ENCODE data around the gene PUS10. TPM values are rescaled to one million over a fixed set of nuclear protein-coding genes. Genes with fewer than 3 reads are reported as not detected.

PUS10 gene
- polyA plus RNA-seq (3.3 to 4.8 TPM (median 4.8 TPM) in 3 replicates), polyA minus RNA-seq (3.0 to 5.0 TPM (median 4.3 TPM) in 3 replicates)
- polyA plus RNA-seq (2011; ENCODE audit: low read depth): 5.6 TPM
- polyA plus RNA-seq (2011; cell fraction: cytosol; rRNA removed): 2.2 and 3.7 TPM in 2 replicates
- polyA plus RNA-seq (2011; cell fraction: nucleus; rRNA removed): 5.6 and 7.9 TPM in 2 replicates
- polyA plus RNA-seq (2012; ENCODE audit: low replicate concordance): 3.1 and 5.1 TPM in 2 replicates
- polyA minus RNA-seq (2011; cell fraction: cytosol; rRNA and poly(A)+ RNA removed): 4.6 TPM
- polyA minus RNA-seq (2011; cell fraction: nucleus; rRNA and poly(A)+ RNA removed): 3.3 and 4.2 TPM in 2 replicates

GRCh38 chr2:61017556-61018317 lies at the start of gene PUS10, which contains the start of gene PEX13:
Gene PUS10 (minus strand): TSS chr2:61018255. CDS start chr2:61011890, 6,365 bp downstream.
Gene PEX13 (plus strand): TSS chr2:61017720. CDS start chr2:61017760, 40 bp downstream.
- peaks cover 4 to 5% of the 10 kb centered on the region in 2 experiments for H3K36me3 ChIP-seq (ENCODE audit: control insufficient read depth in 2 of 2, extremely low read depth in 1 of 2, insufficient read depth in 2 of 2, low read length in 2 of 2)
- peaks cover 52% of the 10 kb centered on the region for H3K79me2 ChIP-seq (ENCODE audit: control insufficient read depth, insufficient read depth, low read length)
- peak within 1 kb of the TSS; percentile 81 to 100 (median 97) for H3K4me3 ChIP-seq (ENCODE audit: control insufficient read depth in 2 of 3, extremely low read depth in 1 of 3, insufficient read depth in 2 of 3, low read depth in 1 of 3, low read length in 3 of 3)
- no peaks in the 10 kb centered on the region for H3K9me3 ChIP-seq (ENCODE audit: control insufficient read depth, low read depth, low read length)
- TF ChIP-seq EZH2 (IDR thresholded peaks at IDR 0.05; ENCODE audit: low read length): no peak
- no peak for TF ChIP-seq CTCF (optimal IDR thresholded peaks at IDR 0.05 in 1 of 3, IDR thresholded peaks at IDR 0.05 in 1 of 3, conservative IDR thresholded peaks at IDR 0.05 in 1 of 3; ENCODE audit: extremely low read depth in 1 of 3, insufficient read depth in 2 of 3, low read length in 3 of 3)
- no peak for FAIRE-seq
- peak within 1 kb of the TSS; percentile 87 for H3K4me2 ChIP-seq (ENCODE audit: control insufficient read depth, extremely low read depth, insufficient read depth, low read depth, low read length)
- no peaks in the 10 kb centered on the region for H3K9me1 ChIP-seq (ENCODE audit: control insufficient read depth, extremely low read depth, insufficient read depth, low read length)
- H3K27ac ChIP-seq (ENCODE audit: control insufficient read depth, insufficient read depth, low read length): peak within 1 kb of the TSS; percentile 99
- H3K27me3 ChIP-seq (ENCODE audit: control insufficient read depth, extremely low read depth, insufficient read depth, low read length): no peaks in the 10 kb centered on the region
- H4K20me1 ChIP-seq (ENCODE audit: control insufficient read depth, extremely low read depth, insufficient read depth, low read length): no peaks in the 10 kb centered on the region
- peak within 1 kb of the TSS; percentile 100 for H3K9ac ChIP-seq (ENCODE audit: control insufficient read depth, extremely low read depth, insufficient read depth, low read length)
- H3K4me1 ChIP-seq (ENCODE audit: control insufficient read depth, extremely low read depth, insufficient read depth, low read length): peaks cover 22% of the 10 kb centered on the region
- dilution Hi-C loops (cut with MboI; ENCODE audit: extremely low pct_ligation_motif_present, low sequenced_read_pairs): no loop called here
- H2AFZ ChIP-seq (ENCODE audit: control insufficient read depth, low read length): peak within 1 kb of the TSS; percentile 97
- DNase-seq (ENCODE audit: low read depth, low spot score): no peak

- peaks cover 6% of the 10 kb centered on the region for H3K4me1 ChIP-seq (ENCODE audit: control insufficient read depth, extremely low read depth, insufficient read depth, low read length)
- peaks cover 10% of the 10 kb centered on the region for H3K79me2 ChIP-seq (ENCODE audit: control insufficient read depth, insufficient read depth, low read length)
- H3K9me1 ChIP-seq (ENCODE audit: control insufficient read depth, extremely low read depth, insufficient read depth, low read length): no peaks in the 10 kb centered on the region
- FAIRE-seq (no peak), DNase-seq (ENCODE audit: low read depth, low spot score) (no peak)
- peak within 1 kb of the TSS; percentile 53 for H3K27ac ChIP-seq (ENCODE audit: control insufficient read depth, insufficient read depth, low read length)
- TF ChIP-seq CTCF (optimal IDR thresholded peaks at IDR 0.05 in 1 of 3, IDR thresholded peaks at IDR 0.05 in 1 of 3, conservative IDR thresholded peaks at IDR 0.05 in 1 of 3; ENCODE audit: extremely low read depth in 1 of 3, insufficient read depth in 2 of 3, low read length in 3 of 3): no peak
- TF ChIP-seq EZH2 (IDR thresholded peaks at IDR 0.05; ENCODE audit: low read length): no peak
- H3K36me3 ChIP-seq (ENCODE audit: control insufficient read depth in 2 of 2, extremely low read depth in 1 of 2, insufficient read depth in 2 of 2, low read length in 2 of 2): peaks cover 2 to 3% of the 10 kb centered on the region in 2 experiments
- peak within 1 kb of the TSS; percentile 79 for H3K9ac ChIP-seq (ENCODE audit: control insufficient read depth, extremely low read depth, insufficient read depth, low read length)
- no peaks in the 10 kb centered on the region for H3K27me3 ChIP-seq (ENCODE audit: control insufficient read depth, extremely low read depth, insufficient read depth, low read length)
- H3K4me2 ChIP-seq (ENCODE audit: control insufficient read depth, extremely low read depth, insufficient read depth, low read depth, low read length): peak within 1 kb of the TSS; percentile 99
- H3K9me3 ChIP-seq (ENCODE audit: control insufficient read depth, low read depth, low read length): no peaks in the 10 kb centered on the region
- H4K20me1 ChIP-seq (ENCODE audit: control insufficient read depth, extremely low read depth, insufficient read depth, low read length): no peaks in the 10 kb centered on the region
- peak within 1 kb of the TSS; percentile 98 for H2AFZ ChIP-seq (ENCODE audit: control insufficient read depth, low read length)
- peak within 1 kb of the TSS; percentile 78 to 88 (median 88) for H3K4me3 ChIP-seq (ENCODE audit: control insufficient read depth in 2 of 3, extremely low read depth in 1 of 3, insufficient read depth in 2 of 3, low read depth in 1 of 3, low read length in 3 of 3)
- dilution Hi-C loops (cut with MboI; ENCODE audit: extremely low pct_ligation_motif_present, low sequenced_read_pairs): no loop called here
Observed at GRCh38 chr2:61065714-61066709, 48.0 kb upstream of the PUS10 start, which contains the start of gene SANBR. Gene SANBR (plus strand): TSS chr2:61065871. CDS start chr2:61070351, 4,480 bp downstream.

Measured in keratinocyte (primary cell).